Activated CD4-positive, alpha-beta T cell treated with anti-CD3 and anti-CD28 coated beads for 36 hours (primary cell): ENCODE data around the gene CACNA2D1. TPM values are rescaled to one million over a fixed set of nuclear protein-coding genes. Genes with fewer than 3 reads are reported as not detected.

Experiments used
- ATAC-seq: fragments of 200-7000 bp; cut with Tn5 transposase; one replicate; pipeline ENCODE4 v1.10.0; 2021; ENCODE audit warnings: mild to moderate bottlenecking, moderate library complexity
- CTCF ChIA-PET: fragments of 350-600 bp; sonication (Branson Sonifier 250); formaldehyde crosslinking; loops from one replicate; lab custom pipeline; 2021; ENCODE audit warnings: antibody characterized with exemption; lab: Charles Lee
- POLR2A ChIA-PET: fragments of 350-600 bp; sonication (Branson Sonifier 250); formaldehyde crosslinking; loops from one replicate; lab custom pipeline; 2021; ENCODE audit warnings: antibody characterized with exemption, inconsistent platforms; lab: Charles Lee
- DNase-seq: peaks from one replicate; pipeline ENCODE4 v3.0.0-alpha.2; 2020
- H3K27ac Mint-ChIP-seq: one replicate; pipeline ENCODE4 v1.8.0; 2021; ENCODE audit warnings: mixed read lengths
- H3K27me3 Mint-ChIP-seq: one replicate; pipeline ENCODE4 v1.8.0; 2021; ENCODE audit warnings: mixed read lengths
- H3K36me3 Mint-ChIP-seq: one replicate; pipeline ENCODE4 v1.8.0; 2021; ENCODE audit warnings: low read depth, mixed read lengths
- H3K4me1 Mint-ChIP-seq: one replicate; pipeline ENCODE4 v1.8.0; 2021; ENCODE audit warnings: mixed read lengths
- H3K4me3 Mint-ChIP-seq: one replicate; pipeline ENCODE4 v1.8.0; 2021; ENCODE audit warnings: mild to moderate bottlenecking, moderate library complexity, mixed read lengths
- H3K9me3 Mint-ChIP-seq: one replicate; pipeline ENCODE4 v1.8.0; 2021; ENCODE audit warnings: low read depth, mixed read lengths
- intact Hi-C, 2 experiments: fragments of 100-400 bp; cut with DNase I in 1 of 2; cut with micrococcal nuclease in 1 of 2; formaldehyde crosslinking; loops; one replicate each; pipeline versions ENCODE4 v1.14.2 to v1.15.1; 2022 to 2024; cut with DNase I, micrococcal nuclease
- total RNA-seq, 2 experiments: library from RNA; stranded (reverse); gene quantifications; one replicate each; pipeline ENCODE4 v1.2.3, GENCODE V29; 2021

CACNA2D1 gene
- total RNA-seq, 2 experiments from 2014 or later = not detected

GRCh38 chr7:82330706-82331215, 112.8 kb downstream of the CACNA2D1 start:
- H3K27ac Mint-ChIP-seq = no peak overlapping the region
- no peak for ATAC-seq
- CTCF ChIA-PET = no interaction called here
- peaks cover 2% of the 10 kb centered on the region for H3K9me3 Mint-ChIP-seq
- H3K27me3 Mint-ChIP-seq = no peaks in the 10 kb centered on the region
- no peaks in the 10 kb centered on the region for H3K4me1 Mint-ChIP-seq
- no peak overlapping the region for H3K4me3 Mint-ChIP-seq
- POLR2A ChIA-PET = no interaction called here
- no peak for DNase-seq
- intact Hi-C loops = no loop called here
- H3K36me3 Mint-ChIP-seq = no peaks in the 10 kb centered on the region

GRCh38 chr7:82327898-82328297, 115.7 kb downstream of the CACNA2D1 start:
- ChIA-PET POLR2A (no interaction called here), CTCF (no interaction called here)
- DNase-seq (no peak), ATAC-seq (no peak)
- H3K27me3 Mint-ChIP-seq = no peaks in the 10 kb centered on the region
- no peak overlapping the region for H3K27ac Mint-ChIP-seq
- no peak overlapping the region for H3K4me3 Mint-ChIP-seq
- H3K36me3 Mint-ChIP-seq = no peaks in the 10 kb centered on the region
- H3K4me1 Mint-ChIP-seq = no peaks in the 10 kb centered on the region
- intact Hi-C loops = no loop called here
- H3K9me3 Mint-ChIP-seq = peaks cover 1% of the 10 kb centered on the region

GRCh38 chr7:82325416-82325815, 118.2 kb downstream of the CACNA2D1 start:
- POLR2A ChIA-PET = no interaction called here
- Mint-ChIP-seq H3K27ac (no peak overlapping the region), H3K9me3 (peaks cover 5% of the 10 kb centered on the region), H3K27me3 (no peaks in the 10 kb centered on the region), H3K36me3 (no peaks in the 10 kb centered on the region), H3K4me3 (no peak overlapping the region), H3K4me1 (no peaks in the 10 kb centered on the region)
- DNase-seq (no peak), ATAC-seq (no peak)
- CTCF ChIA-PET = no interaction called here
- intact Hi-C loops = no loop called here

DNA sequence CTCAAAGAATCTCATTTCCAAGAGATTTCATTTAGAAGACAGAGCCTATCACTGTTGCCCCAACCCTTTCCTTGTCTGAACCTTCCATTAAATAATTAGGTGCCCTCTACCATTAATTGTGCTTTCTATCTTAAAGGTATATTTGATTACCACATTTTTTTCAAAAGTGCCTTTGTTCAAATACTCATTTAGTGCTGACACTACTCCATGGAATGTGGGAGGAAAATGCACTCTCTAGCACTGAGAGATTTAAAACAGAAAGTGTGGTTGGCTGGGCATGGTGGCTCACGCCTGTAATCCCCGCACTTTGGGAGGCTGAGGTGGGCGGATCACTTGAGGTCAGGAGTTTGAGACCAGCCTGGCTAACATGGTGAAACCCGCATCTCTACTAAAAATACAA, 119.8 kb downstream of the CACNA2D1 start:
- Mint-ChIP-seq H3K27me3 (no peaks in the 10 kb centered on the region), H3K36me3 (no peaks in the 10 kb centered on the region), H3K4me3 (no peak overlapping the region), H3K27ac (no peak overlapping the region), H3K9me3 (peaks cover 5% of the 10 kb centered on the region), H3K4me1 (no peaks in the 10 kb centered on the region)
- POLR2A ChIA-PET = no interaction called here
- intact Hi-C loops = no loop called here
- ATAC-seq = no peak
- CTCF ChIA-PET = interaction anchor here (0.7 kb wide), 1 partner anchor 37 kb away, joined by 4 read pairs; no protein-coding TSS in a partner anchor
- DNase-seq = no peak

DNA sequence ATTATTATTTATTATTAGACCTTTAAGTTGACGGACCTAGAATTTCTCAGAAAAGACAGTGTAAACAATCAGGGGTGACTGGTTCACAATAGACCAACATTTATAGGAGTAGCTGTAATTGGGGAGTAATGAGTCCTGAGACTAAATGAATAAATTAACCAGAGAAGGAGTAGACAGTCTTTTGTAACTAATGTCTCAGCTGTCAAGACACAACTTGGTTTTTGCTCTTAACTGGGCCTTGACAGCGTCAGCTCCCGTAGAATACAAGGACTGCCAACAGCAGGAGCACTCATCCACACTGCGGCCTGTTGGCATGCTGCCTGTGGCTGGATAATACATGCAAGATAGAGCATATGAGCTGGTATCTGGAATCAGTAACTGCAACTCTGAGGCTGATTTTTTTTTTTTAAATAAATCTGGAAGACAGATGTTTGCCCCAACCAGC, 123.9 kb downstream of the CACNA2D1 start:
- Mint-ChIP-seq H3K27me3 (no peaks in the 10 kb centered on the region), H3K9me3 (peaks cover 8% of the 10 kb centered on the region), H3K4me3 (no peak overlapping the region), H3K36me3 (no peaks in the 10 kb centered on the region), H3K4me1 (no peaks in the 10 kb centered on the region), H3K27ac (no peak overlapping the region)
- ATAC-seq (no peak), DNase-seq (no peak)
- ChIA-PET CTCF (no interaction called here), POLR2A (no interaction called here)
- intact Hi-C loops = no loop called here

GRCh38 chr7:82318786-82319185, 124.8 kb downstream of the CACNA2D1 start:
- no peak overlapping the region for H3K4me3 Mint-ChIP-seq
- ATAC-seq (no peak), DNase-seq (no peak)
- no peak overlapping the region for H3K27ac Mint-ChIP-seq
- CTCF ChIA-PET = no interaction called here
- H3K27me3 Mint-ChIP-seq = no peaks in the 10 kb centered on the region
- POLR2A ChIA-PET = no interaction called here
- peaks cover 8% of the 10 kb centered on the region for H3K9me3 Mint-ChIP-seq
- no peaks in the 10 kb centered on the region for H3K36me3 Mint-ChIP-seq
- intact Hi-C loops = no loop called here
- no peaks in the 10 kb centered on the region for H3K4me1 Mint-ChIP-seq

DNA sequence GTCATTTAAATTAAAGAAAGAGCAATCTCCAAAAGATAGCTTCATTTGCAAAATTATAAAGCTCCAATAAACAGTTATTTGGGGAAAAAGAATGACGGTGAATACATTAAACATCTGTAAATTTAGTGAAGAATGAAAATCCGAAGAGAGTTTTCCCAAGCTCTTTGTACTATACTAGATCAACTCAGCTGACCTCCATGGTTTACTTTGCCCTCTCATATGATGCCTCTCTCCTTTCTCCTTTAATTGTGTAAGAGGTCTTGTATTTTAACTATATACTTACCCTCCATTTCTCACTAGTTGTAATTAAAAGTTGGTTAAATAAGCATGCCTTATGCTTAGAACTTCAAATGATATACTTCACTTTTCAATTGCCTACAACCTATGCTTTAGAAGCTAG, 125.8 kb downstream of the CACNA2D1 start:
- Mint-ChIP-seq H3K4me1 (no peaks in the 10 kb centered on the region), H3K36me3 (no peaks in the 10 kb centered on the region), H3K9me3 (peaks cover 6% of the 10 kb centered on the region), H3K27ac (no peak overlapping the region), H3K27me3 (no peaks in the 10 kb centered on the region), H3K4me3 (no peak overlapping the region)
- DNase-seq (no peak), ATAC-seq (no peak)
- intact Hi-C loops = no loop called here
- CTCF ChIA-PET = interaction anchor here (0.7 kb wide), 1 partner anchor 148 kb away, joined by 3 read pairs; no protein-coding TSS in a partner anchor
- POLR2A ChIA-PET = no interaction called here

DNA sequence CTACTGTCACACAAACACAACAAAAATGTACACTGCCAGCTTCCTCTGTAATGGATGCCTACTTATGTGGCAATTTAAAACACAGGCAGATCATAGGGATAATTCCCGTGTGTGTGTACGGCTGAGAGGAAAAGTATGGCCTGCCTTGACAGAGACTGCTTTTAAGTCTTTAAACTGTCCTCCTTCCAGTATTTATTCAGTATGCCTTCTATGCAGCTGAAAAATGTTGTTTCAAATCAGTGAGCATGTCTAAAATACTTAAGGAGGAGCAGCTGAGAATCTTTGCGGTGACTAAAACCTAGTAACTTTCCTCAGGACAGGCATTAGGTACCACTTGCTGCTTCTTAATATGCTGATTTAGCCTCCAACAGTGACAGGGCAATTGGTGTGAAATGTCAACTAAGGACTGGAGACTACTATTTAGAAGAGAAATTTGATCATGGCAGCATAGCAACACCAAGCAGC, 126.3 kb downstream of the CACNA2D1 start:
- Mint-ChIP-seq H3K36me3 (no peaks in the 10 kb centered on the region), H3K27me3 (no peaks in the 10 kb centered on the region), H3K4me3 (no peak overlapping the region), H3K9me3 (peaks cover 6% of the 10 kb centered on the region), H3K27ac (no peak overlapping the region), H3K4me1 (no peaks in the 10 kb centered on the region)
- POLR2A ChIA-PET = no interaction called here
- no peak for ATAC-seq
- intact Hi-C loops = no loop called here
- CTCF ChIA-PET = interaction anchor here (0.7 kb wide), 1 partner anchor 149 kb away, joined by 3 read pairs; no protein-coding TSS in a partner anchor
- DNase-seq = no peak

DNA sequence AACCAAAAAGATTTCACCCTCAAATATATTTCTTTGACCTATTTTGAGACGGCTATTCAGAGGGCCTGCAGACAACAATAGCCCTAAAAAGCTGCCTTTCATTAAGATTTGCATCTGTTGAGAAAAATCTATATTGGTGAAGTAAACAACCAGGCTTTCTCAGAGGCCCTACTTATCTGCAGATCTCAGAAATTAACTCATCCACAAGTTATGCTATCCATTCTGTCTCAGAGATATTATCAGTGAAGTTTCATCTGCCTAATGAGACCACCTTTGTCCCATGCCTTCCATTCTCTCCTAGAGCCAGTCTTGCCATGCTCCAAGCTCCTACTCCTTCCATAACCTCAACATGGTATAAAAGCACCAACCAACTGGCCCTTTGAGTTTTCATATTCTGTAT, 130.3 kb downstream of the CACNA2D1 start:
- POLR2A ChIA-PET = no interaction called here
- no peaks in the 10 kb centered on the region for H3K27me3 Mint-ChIP-seq
- H3K27ac Mint-ChIP-seq = no peak overlapping the region
- CTCF ChIA-PET = no interaction called here
- peaks cover 3% of the 10 kb centered on the region for H3K36me3 Mint-ChIP-seq
- intact Hi-C loops = no loop called here
- peaks cover 9% of the 10 kb centered on the region for H3K9me3 Mint-ChIP-seq
- ATAC-seq (no peak), DNase-seq (no peak)
- H3K4me1 Mint-ChIP-seq = no peaks in the 10 kb centered on the region
- no peak overlapping the region for H3K4me3 Mint-ChIP-seq

DNA sequence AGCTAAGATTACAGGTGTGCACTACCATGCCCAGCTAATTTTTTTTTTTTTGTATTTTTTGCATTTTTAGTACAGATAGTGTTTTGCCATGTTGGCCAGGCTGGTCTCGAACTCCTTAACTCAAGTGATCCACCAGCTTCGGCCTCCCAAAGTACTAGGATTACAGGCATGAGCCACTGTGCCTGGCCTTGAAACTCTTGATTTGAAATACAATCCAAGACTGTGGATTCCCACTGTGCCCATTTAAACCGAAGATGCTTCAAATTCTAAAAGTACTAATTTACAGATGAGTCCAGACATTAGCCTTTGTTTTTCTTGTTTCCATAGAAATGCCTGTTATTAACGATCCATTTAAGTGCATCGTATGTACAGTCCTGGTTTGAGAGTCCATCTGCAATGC, 130.9 kb downstream of the CACNA2D1 start:
- H3K27me3 Mint-ChIP-seq = no peaks in the 10 kb centered on the region
- ATAC-seq (no peak), DNase-seq (no peak)
- H3K4me3 Mint-ChIP-seq = no peak overlapping the region
- H3K36me3 Mint-ChIP-seq = peaks cover 3% of the 10 kb centered on the region
- H3K4me1 Mint-ChIP-seq = no peaks in the 10 kb centered on the region
- ChIA-PET POLR2A (interaction anchor here (0.6 kb wide), 1 partner anchor 10 kb away, joined by 3 read pairs; no protein-coding TSS in a partner anchor), CTCF (no interaction called here)
- peaks cover 13% of the 10 kb centered on the region for H3K9me3 Mint-ChIP-seq
- intact Hi-C loops = no loop called here
- H3K27ac Mint-ChIP-seq = no peak overlapping the region

DNA sequence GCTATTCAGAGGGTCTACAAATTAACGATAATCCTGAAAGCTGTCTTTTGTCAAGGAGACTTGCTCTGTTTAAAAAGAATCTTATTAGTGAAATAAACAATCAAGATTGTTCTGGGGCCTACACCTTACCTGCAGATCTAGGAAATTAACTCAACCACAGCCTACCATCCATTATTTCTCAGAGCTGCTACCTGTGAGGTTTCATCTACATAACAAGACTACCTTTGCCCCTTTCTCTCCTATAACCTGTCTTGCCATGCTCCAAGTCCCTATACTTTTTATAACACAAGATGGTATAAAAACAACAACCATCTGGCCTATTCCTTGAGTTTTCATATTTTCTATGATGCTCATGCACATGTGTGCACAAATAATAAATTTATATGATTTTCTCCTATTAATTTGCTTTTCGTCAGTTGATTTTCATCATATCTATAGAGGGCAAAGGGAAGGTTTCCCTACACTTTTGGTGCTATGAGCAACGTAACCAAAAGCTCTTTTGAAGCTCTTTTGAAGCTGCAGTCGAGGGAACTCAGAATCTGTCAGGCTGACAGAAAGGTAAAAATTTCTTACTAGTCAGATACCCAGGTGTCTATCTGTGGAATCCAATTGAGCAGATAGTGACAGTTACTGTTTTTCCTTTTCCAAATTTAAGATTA, 138.1 kb downstream of the CACNA2D1 start:
- DNase-seq (no peak), ATAC-seq (no peak)
- ChIA-PET CTCF (no interaction called here), POLR2A (no interaction called here)
- intact Hi-C loops = no loop called here
- Mint-ChIP-seq H3K4me3 (no peak overlapping the region), H3K4me1 (no peaks in the 10 kb centered on the region), H3K27ac (no peak overlapping the region), H3K36me3 (peaks cover 3% of the 10 kb centered on the region), H3K27me3 (no peaks in the 10 kb centered on the region), H3K9me3 (peaks cover 14% of the 10 kb centered on the region)

DNA sequence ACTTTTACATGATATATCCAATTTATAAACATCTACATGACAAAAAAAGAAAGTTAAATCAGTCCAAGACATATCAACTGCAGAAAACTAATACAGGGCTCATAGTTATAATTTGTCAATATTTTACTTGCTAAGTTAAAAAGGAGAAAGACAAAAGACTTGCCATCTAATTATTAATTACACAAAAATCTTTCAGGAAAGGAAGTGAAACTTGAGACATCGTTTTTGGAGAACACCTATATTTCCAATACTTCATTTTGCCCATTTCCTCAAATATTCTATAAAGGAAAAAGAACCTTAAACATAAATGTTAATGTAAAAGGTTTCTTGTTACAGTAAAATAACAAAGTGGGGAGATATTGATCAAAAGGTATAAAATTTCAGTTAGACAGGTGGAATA, 148.7 kb downstream of the CACNA2D1 start:
- peaks cover 1% of the 10 kb centered on the region for H3K9me3 Mint-ChIP-seq
- H3K4me3 Mint-ChIP-seq = no peak overlapping the region
- CTCF ChIA-PET = no interaction called here
- no peaks in the 10 kb centered on the region for H3K36me3 Mint-ChIP-seq
- intact Hi-C loops = no loop called here
- H3K27me3 Mint-ChIP-seq = no peaks in the 10 kb centered on the region
- ATAC-seq = no peak
- H3K4me1 Mint-ChIP-seq = no peaks in the 10 kb centered on the region
- no peak for DNase-seq
- POLR2A ChIA-PET = interaction anchor here (0.6 kb wide), 1 partner anchor 39 kb away, joined by 4 read pairs; no protein-coding TSS in a partner anchor
- H3K27ac Mint-ChIP-seq = no peak overlapping the region
